HEK293 (cell line): ENCODE results near the gene KRT9.

Experiments used
- CTCF ChIA-PET: fragments of 350-600 bp; formaldehyde crosslinking; extraction: SDS; loops from one replicate; lab custom pipeline; 2021; ENCODE audit warnings: antibody characterized with exemption; lab: Yijun Ruan, JAX
- POLR2A ChIA-PET: fragments of 300-600 bp; formaldehyde crosslinking; extraction: SDS; loops from one replicate; lab custom pipeline; 2020; ENCODE audit warnings: antibody characterized with exemption, inconsistent platforms; lab: Yijun Ruan, JAX
- H3K27ac ChIP-seq: fragments of 200-500 bp; sonication (Bioruptor generic); 2 replicates; pipeline ENCODE4 v1.5.1; 2014; ENCODE audit warnings: low read depth, low read length, control low read depth, inconsistent platforms; ENCODE audit errors: extremely low read depth
- H3K36me3 ChIP-seq, 2 experiments: fragments of 200-500 bp in 1 of 2; sonication (Bioruptor generic) in 1 of 2; 1 replicate in 1 of 2; 2 replicates in 1 of 2; pipeline ENCODE4 v1.5.1; 2014 to 2017; ENCODE audit warnings: inconsistent platforms in 2 of 2, low read length in 2 of 2; ENCODE audit not compliant: control insufficient read depth in 2 of 2, insufficient read depth in 1 of 2
- H3K4me1 ChIP-seq: fragments of 200-500 bp; sonication (Bioruptor generic); 2 replicates; pipeline ENCODE4 v1.5.1; 2014; ENCODE audit warnings: mild to moderate bottlenecking, low read length, inconsistent platforms; ENCODE audit not compliant: control insufficient read depth, insufficient read depth
- H3K4me3 ChIP-seq: 2 replicates; pipeline ENCODE4 v1.5.1; 2011; ENCODE audit warnings: low read depth, mild to moderate bottlenecking, control low read depth, low read length, moderate library complexity
- H3K9me3 ChIP-seq: fragments of 200-500 bp; sonication (Bioruptor generic); 2 replicates; pipeline ENCODE4 v1.5.1; 2014; ENCODE audit warnings: low read depth, low read length, inconsistent platforms; ENCODE audit not compliant: control insufficient read depth, insufficient read depth
- EGR2 ChIP-seq: fragments of 450-650 bp; formaldehyde crosslinking; IDR thresholded peaks from 2 replicates; pipeline ENCODE4 v1.5.1; 2016; ENCODE audit warnings: low read depth, missing biosample characterization, missing genetic modification characterization
- HOXC10 ChIP-seq: sonication (generic); formaldehyde crosslinking; IDR thresholded peaks from 2 replicates; pipeline ENCODE4 v1.8.1; 2023; ENCODE audit warnings: mild to moderate bottlenecking, missing genetic modification reagents
- MEIS1 ChIP-seq: sonication (generic); formaldehyde crosslinking; IDR thresholded peaks from 2 replicates; pipeline ENCODE4 v1.8.1; 2022; ENCODE audit warnings: missing genetic modification reagents, mild to moderate bottlenecking, borderline replicate concordance
- MZF1 ChIP-seq: fragments of 450-650 bp; formaldehyde crosslinking; IDR thresholded peaks from 2 replicates; pipeline ENCODE4 v1.5.1; 2017; ENCODE audit warnings: missing biosample characterization, missing genetic modification characterization, borderline replicate concordance
- YY2 ChIP-seq: fragments of 450-650 bp; formaldehyde crosslinking; IDR thresholded peaks from 2 replicates; pipeline ENCODE4 v1.5.1; 2016; ENCODE audit warnings: missing biosample characterization, missing genetic modification characterization
- ZBTB17 ChIP-seq: fragments of 450-650 bp; formaldehyde crosslinking; IDR thresholded peaks from 2 replicates; pipeline ENCODE4 v1.5.1; 2016; ENCODE audit warnings: missing biosample characterization, missing genetic modification characterization
- ZBTB21 ChIP-seq: fragments of 450-650 bp; formaldehyde crosslinking; IDR thresholded peaks from 2 replicates; pipeline ENCODE4 v1.5.1; 2017; ENCODE audit warnings: missing biosample characterization, missing genetic modification characterization
- ZFHX2 ChIP-seq: fragments of 450-650 bp; formaldehyde crosslinking; conservative IDR thresholded peaks from 2 replicates; pipeline ENCODE4 v1.5.1; 2016; ENCODE audit warnings: missing biosample characterization, missing genetic modification characterization
- ZFP41 ChIP-seq: fragments of 450-650 bp; formaldehyde crosslinking; IDR thresholded peaks from 2 replicates; pipeline ENCODE4 v1.5.1; 2016; ENCODE audit warnings: missing biosample characterization, missing genetic modification characterization, borderline replicate concordance
- ZNF157 ChIP-seq: fragments of 450-650 bp; formaldehyde crosslinking; IDR thresholded peaks from 2 replicates; pipeline ENCODE4 v1.5.1; 2016; ENCODE audit warnings: missing biosample characterization, missing genetic modification characterization
- ZNF248 ChIP-seq: fragments of 450-650 bp; formaldehyde crosslinking; IDR thresholded peaks from 2 replicates; pipeline ENCODE4 v1.5.1; 2017; ENCODE audit warnings: missing biosample characterization, missing genetic modification characterization
- ZNF280D ChIP-seq: fragments of 450-650 bp; formaldehyde crosslinking; IDR thresholded peaks from 2 replicates; pipeline ENCODE4 v1.5.1; 2016; ENCODE audit warnings: missing biosample characterization, missing genetic modification characterization
- ZNF335 ChIP-seq: fragments of 450-650 bp; formaldehyde crosslinking; conservative IDR thresholded peaks from 2 replicates; pipeline ENCODE4 v1.5.1; 2016; ENCODE audit warnings: missing biosample characterization, missing genetic modification characterization
- ZNF398 ChIP-seq: fragments of 450-650 bp; formaldehyde crosslinking; IDR thresholded peaks from 2 replicates; pipeline ENCODE4 v1.5.1; 2017; ENCODE audit warnings: missing biosample characterization, missing genetic modification characterization
- ZNF473 ChIP-seq: fragments of 450-650 bp; formaldehyde crosslinking; IDR thresholded peaks from 2 replicates; pipeline ENCODE4 v1.5.1; 2017; ENCODE audit warnings: missing biosample characterization, missing genetic modification characterization
- ZNF488 ChIP-seq: fragments of 450-650 bp; formaldehyde crosslinking; IDR thresholded peaks from 2 replicates; pipeline ENCODE4 v1.5.1; 2016; ENCODE audit warnings: missing biosample characterization, missing genetic modification characterization
- ZNF521 ChIP-seq: fragments of 450-650 bp; formaldehyde crosslinking; IDR thresholded peaks from 2 replicates; pipeline ENCODE4 v1.5.1; 2017; ENCODE audit warnings: missing biosample characterization, mild to moderate bottlenecking, missing genetic modification characterization
- ZNF530 ChIP-seq: fragments of 450-650 bp; formaldehyde crosslinking; IDR thresholded peaks from 2 replicates; pipeline ENCODE4 v1.5.1; 2016; ENCODE audit warnings: low read depth, missing biosample characterization, missing genetic modification characterization
- ZNF548 ChIP-seq: fragments of 450-650 bp; formaldehyde crosslinking; IDR thresholded peaks from 2 replicates; pipeline ENCODE4 v1.5.1; 2016; ENCODE audit warnings: missing biosample characterization, missing genetic modification characterization
- ZNF621 ChIP-seq: fragments of 450-650 bp; formaldehyde crosslinking; IDR thresholded peaks from 2 replicates; pipeline ENCODE4 v1.5.1; 2017; ENCODE audit warnings: missing biosample characterization, missing genetic modification characterization
- ZNF623 ChIP-seq: fragments of 450-650 bp; formaldehyde crosslinking; IDR thresholded peaks from 2 replicates; pipeline ENCODE4 v1.5.1; 2016; ENCODE audit warnings: missing biosample characterization, missing genetic modification characterization
- ZNF747 ChIP-seq: fragments of 450-650 bp; formaldehyde crosslinking; IDR thresholded peaks from 2 replicates; pipeline ENCODE4 v1.5.1; 2016; ENCODE audit warnings: missing biosample characterization, missing genetic modification characterization
- ZNF785 ChIP-seq: fragments of 450-650 bp; formaldehyde crosslinking; IDR thresholded peaks from 2 replicates; pipeline ENCODE4 v1.5.1; 2016; ENCODE audit warnings: missing biosample characterization, missing genetic modification characterization
- TF ChIP-seq, protein P1 (sequence below): fragments of 450-650 bp; formaldehyde crosslinking; IDR thresholded peaks from 2 replicates; pipeline ENCODE4 v1.5.0; 2017; ENCODE audit warnings: missing biosample characterization, missing genetic modification characterization, borderline replicate concordance

KRT9 gene

DNA sequence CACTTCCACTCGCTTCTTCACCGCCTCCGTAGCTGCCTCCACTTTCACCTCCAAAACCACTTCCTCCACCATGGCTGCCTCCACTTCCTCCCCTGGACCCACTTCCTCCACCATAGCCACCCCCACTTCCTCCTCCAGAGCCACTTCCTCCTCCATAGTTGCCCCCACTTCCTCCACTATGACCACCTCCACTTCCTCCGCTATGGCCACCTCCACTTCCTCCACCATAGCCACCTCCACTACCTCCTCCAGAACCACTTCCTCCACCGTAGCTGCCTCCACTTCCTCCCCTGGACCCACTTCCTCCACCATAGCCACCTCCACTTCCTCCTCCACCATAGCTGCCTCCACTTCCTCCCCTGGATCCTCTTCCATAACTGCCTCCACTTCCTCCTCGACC lies 4.5 kb downstream of the KRT9 start:
- Histone ChIP-seq H3K9me3 (no peaks in the 10 kb centered on the region), H3K4me1 (no peaks in the 10 kb centered on the region), H3K36me3 (no peaks in the 10 kb centered on the region), H3K27ac (no peak overlapping the region), H3K4me3 (no peak overlapping the region)
- ChIA-PET POLR2A (no interaction called here), CTCF (interaction anchor here (1.1 to 14.3 kb wide), 5 partner anchors 11 to 96 kb away, joined by 3 to 115 read pairs (median 14); no protein-coding TSS in a partner anchor)
- TF ChIP-seq ZFHX2 (tag by site-specific recombination) (peak; percentile 96), YY2 (tag by site-specific recombination) (0 out of 2 replicates have a peak, but pooled peaks have one; percentile 20), EGR2 (tag by site-specific recombination) (peak; percentile 99), ZNF747 (tag by site-specific recombination) (no peak), MZF1 (tag by site-specific recombination) (no peak), ZNF488 (tag by site-specific recombination) (no peak), ZNF548 (tag by site-specific recombination) (no peak), ZNF398 (tag by site-specific recombination) (peak; percentile 29; the same call in 1 of the 2 replicates), ZNF785 (tag by site-specific recombination) (no peak), ZNF623 (tag by site-specific recombination) (no peak), ZNF521 (tag by site-specific recombination) (peak; percentile 71; the same call in 1 of the 2 replicates)
- TF ChIP-seq, protein P1, sequence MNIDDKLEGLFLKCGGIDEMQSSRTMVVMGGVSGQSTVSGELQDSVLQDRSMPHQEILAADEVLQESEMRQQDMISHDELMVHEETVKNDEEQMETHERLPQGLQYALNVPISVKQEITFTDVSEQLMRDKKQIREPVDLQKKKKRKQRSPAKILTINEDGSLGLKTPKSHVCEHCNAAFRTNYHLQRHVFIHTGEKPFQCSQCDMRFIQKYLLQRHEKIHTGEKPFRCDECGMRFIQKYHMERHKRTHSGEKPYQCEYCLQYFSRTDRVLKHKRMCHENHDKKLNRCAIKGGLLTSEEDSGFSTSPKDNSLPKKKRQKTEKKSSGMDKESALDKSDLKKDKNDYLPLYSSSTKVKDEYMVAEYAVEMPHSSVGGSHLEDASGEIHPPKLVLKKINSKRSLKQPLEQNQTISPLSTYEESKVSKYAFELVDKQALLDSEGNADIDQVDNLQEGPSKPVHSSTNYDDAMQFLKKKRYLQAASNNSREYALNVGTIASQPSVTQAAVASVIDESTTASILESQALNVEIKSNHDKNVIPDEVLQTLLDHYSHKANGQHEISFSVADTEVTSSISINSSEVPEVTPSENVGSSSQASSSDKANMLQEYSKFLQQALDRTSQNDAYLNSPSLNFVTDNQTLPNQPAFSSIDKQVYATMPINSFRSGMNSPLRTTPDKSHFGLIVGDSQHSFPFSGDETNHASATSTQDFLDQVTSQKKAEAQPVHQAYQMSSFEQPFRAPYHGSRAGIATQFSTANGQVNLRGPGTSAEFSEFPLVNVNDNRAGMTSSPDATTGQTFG: 0 out of 2 replicates have a peak, but pooled peaks have one; percentile 58

DNA sequence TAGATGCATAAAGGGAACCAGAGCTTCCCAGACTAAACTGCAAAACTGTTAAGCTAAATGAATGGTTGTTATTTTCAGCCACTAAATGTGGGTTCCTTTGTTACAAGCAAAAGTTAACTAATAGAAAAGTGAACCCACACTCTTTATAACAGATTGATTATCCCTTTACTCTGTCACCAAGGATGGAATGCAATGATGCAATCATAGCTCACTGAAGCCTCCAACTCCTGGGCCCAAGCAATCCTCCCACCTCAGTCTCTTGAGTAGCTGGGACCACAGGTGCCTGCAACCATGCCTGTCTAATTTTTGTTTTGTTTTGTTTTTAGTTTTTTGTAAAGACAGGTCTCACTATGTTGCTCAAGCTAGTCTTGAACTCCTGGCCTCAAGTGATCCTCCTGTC lies 6.5 kb downstream of the KRT9 start:
- H3K4me3 ChIP-seq: no peak overlapping the region
- no peaks in the 10 kb centered on the region for H3K9me3 ChIP-seq
- POLR2A ChIA-PET: interaction anchor here (0.8 kb wide), 1 partner anchor 123 kb away, joined by 3 read pairs; the partner anchor contains the start of gene EIF1
- no peak overlapping the region for H3K27ac ChIP-seq
- no peak for TF ChIP-seq MEIS1 (CRISPR knock-in tag)
- TF ChIP-seq ZNF335: peak; percentile 58
- no peaks in the 10 kb centered on the region for H3K4me1 ChIP-seq
- CTCF ChIA-PET: interaction anchor here (1.2 to 14.3 kb wide), 7 partner anchors 9 to 102 kb away, joined by 3 to 115 read pairs (median 9); no protein-coding TSS in a partner anchor
- no peaks in the 10 kb centered on the region for H3K36me3 ChIP-seq

GRCh38 chr17:41563607-41564170 lies 8.2 kb downstream of the KRT9 start:
- Histone ChIP-seq H3K27ac (no peak overlapping the region), H3K4me1 (no peaks in the 10 kb centered on the region), H3K9me3 (no peaks in the 10 kb centered on the region), H3K36me3 (no peaks in the 10 kb centered on the region), H3K4me3 (no peak overlapping the region)
- CTCF ChIA-PET: interaction anchor here (3.1 to 14.3 kb wide), 3 partner anchors 14 to 100 kb away, joined by 17 to 115 read pairs (median 75); no protein-coding TSS in a partner anchor
- POLR2A ChIA-PET: interaction anchor here (0.6 to 1.3 kb wide), 2 partner anchors 73 to 125 kb away, joined by 3 read pairs; partner anchors contain the start of gene EIF1
- TF ChIP-seq ZNF248 (tag by site-specific recombination) (no peak), HOXC10 (CRISPR knock-in tag) (no peak), ZNF280D (tag by site-specific recombination) (no peak), ZBTB17 (tag by site-specific recombination) (no peak), ZNF530 (tag by site-specific recombination) (no peak), ZFP41 (tag by site-specific recombination) (no peak), ZNF157 (tag by site-specific recombination) (no peak), ZNF521 (tag by site-specific recombination) (no peak), ZNF473 (tag by site-specific recombination) (no peak), ZNF621 (tag by site-specific recombination) (no peak), ZBTB21 (tag by site-specific recombination) (no peak)
